CD14-positive monocyte (primary cell): Measurements from ENCODE around the gene RCBTB1. TPM values are rescaled to one million over a fixed set of nuclear protein-coding genes. Genes with fewer than 3 reads are reported as not detected.

ENCODE experiments used
- DNase-seq, 3 donors: peaks; one replicate each; pipeline ENCODE4 v3.0.0-alpha.2; 2011 to 2022
- H2AFZ ChIP-seq: 2 replicates; pipeline ENCODE4 v1.6.0; 2012; ENCODE audit warnings: mild to moderate bottlenecking, low read depth, low read length, inconsistent platforms; ENCODE audit not compliant: insufficient read depth, poor library complexity, severe bottlenecking
- H3K27ac ChIP-seq, 2 donors: 1 replicate in 1 of 2; 2 replicates in 1 of 2; pipeline ENCODE4 v1.5.1; 2012 to 2013; ENCODE audit warnings: low read length in 2 of 2, control low read depth in 1 of 2, inconsistent platforms in 1 of 2, low read depth in 1 of 2, mild to moderate bottlenecking in 1 of 2
- H3K27me3 ChIP-seq, 2 donors: one replicate each; pipeline versions ENCODE4 v1.6.0 to v1.6.1; 2011 to 2013; ENCODE audit warnings: low read length in 2 of 2; ENCODE audit not compliant: control insufficient read depth in 2 of 2, insufficient read depth in 2 of 2
- H3K36me3 ChIP-seq, 2 donors: replicated peaks in 1 of 2; 1 replicate in 1 of 2; 2 replicates in 1 of 2; pipeline versions ENCODE4 v1.5.1 to v1.6.1; 2012 to 2013; ENCODE audit warnings: low read length in 2 of 2, control low read depth in 1 of 2, inconsistent platforms in 1 of 2, mild to moderate bottlenecking in 1 of 2; ENCODE audit not compliant: insufficient read depth in 2 of 2, control insufficient read depth in 1 of 2
- H3K4me1 ChIP-seq, 2 donors: 1 replicate in 1 of 2; 2 replicates in 1 of 2; pipeline versions ENCODE4 v1.5.1 to v1.6.1; 2012 to 2013; ENCODE audit warnings: low read length in 2 of 2, control low read depth in 1 of 2, inconsistent platforms in 1 of 2, mild to moderate bottlenecking in 1 of 2, moderate library complexity in 1 of 2; ENCODE audit not compliant: insufficient read depth in 2 of 2, control insufficient read depth in 1 of 2
- H3K4me2 ChIP-seq: replicated peaks from 2 replicates; pipeline ENCODE3; 2012; ENCODE audit warnings: low read length, moderate library complexity, mild to moderate bottlenecking; ENCODE audit not compliant: poor library complexity, severe bottlenecking; ENCODE audit errors: extremely low read depth
- H3K4me3 ChIP-seq, 3 experiments: fragments of 200-600 bp in 1 of 3; sonication (generic) in 1 of 3; replicated peaks in 1 of 3; 1 replicate in 2 of 3; 2 replicates in 1 of 3; pipeline ENCODE4 v1.5.1; 2011 to 2013; ENCODE audit warnings: low read length in 3 of 3, mild to moderate bottlenecking in 3 of 3, control low read depth in 2 of 3, low read depth in 2 of 3, inconsistent platforms in 1 of 3, moderate library complexity in 1 of 3
- H3K79me2 ChIP-seq: 2 replicates; pipeline ENCODE4 v1.6.0; 2012; ENCODE audit warnings: mild to moderate bottlenecking, control low read depth, inconsistent platforms, low read length, moderate library complexity; ENCODE audit not compliant: insufficient read depth
- H3K9ac ChIP-seq: 2 replicates; pipeline ENCODE4 v1.6.0; 2017; ENCODE audit warnings: low read length, mild to moderate bottlenecking; ENCODE audit not compliant: insufficient read depth, poor library complexity, severe bottlenecking
- H3K9me3 ChIP-seq, 2 donors: replicated peaks in 1 of 2; 1 replicate in 1 of 2; 2 replicates in 1 of 2; pipeline versions ENCODE4 v1.5.1 to v1.6.1; 2012 to 2013; ENCODE audit warnings: low read length in 2 of 2, control low read depth in 1 of 2; ENCODE audit not compliant: control insufficient read depth in 1 of 2, insufficient read depth in 1 of 2
- H4K20me1 ChIP-seq: 2 replicates; pipeline ENCODE4 v1.6.0; 2012; ENCODE audit warnings: mild to moderate bottlenecking, low read length, control low read depth, moderate library complexity; ENCODE audit not compliant: insufficient read depth
- H3K27ac Mint-ChIP-seq, 7 donors: one replicate each; pipeline ENCODE4 v1.8.0; 2020; ENCODE audit warnings: mild to moderate bottlenecking in 7 of 7, mixed read lengths in 7 of 7, moderate library complexity in 6 of 7, inconsistent platforms in 2 of 7
- H3K27me3 Mint-ChIP-seq, 3 donors: one replicate each; pipeline ENCODE4 v1.8.0; 2021 to 2022; ENCODE audit warnings: low read depth in 3 of 3, mild to moderate bottlenecking in 3 of 3, mixed read lengths in 3 of 3, moderate library complexity in 3 of 3, inconsistent platforms in 1 of 3
- H3K36me3 Mint-ChIP-seq, 2 donors: one replicate each; pipeline ENCODE4 v1.8.0; 2020; ENCODE audit warnings: mixed read lengths in 2 of 2, inconsistent platforms in 1 of 2, mild to moderate bottlenecking in 1 of 2
- H3K4me1 Mint-ChIP-seq: one replicate; pipeline ENCODE4 v1.8.0; 2020; ENCODE audit warnings: mild to moderate bottlenecking, mixed read lengths
- H3K4me3 Mint-ChIP-seq, 2 donors: one replicate each; pipeline ENCODE4 v1.8.0; 2020; ENCODE audit warnings: mild to moderate bottlenecking in 2 of 2, mixed read lengths in 2 of 2, moderate library complexity in 1 of 2
- H3K9me3 Mint-ChIP-seq, 7 donors: one replicate each; pipeline ENCODE4 v1.8.0; 2020 to 2022; ENCODE audit warnings: mixed read lengths in 7 of 7, mild to moderate bottlenecking in 6 of 7, moderate library complexity in 6 of 7, inconsistent platforms in 2 of 7
- WGBS: methylation state at CpG from one replicate; pipeline ENCODE4 v1.1.5; 2013; ENCODE audit warnings: missing lambda C conversion rate; ENCODE audit not compliant: insufficient coverage; 5-methylcytosine and 5-hydroxymethylcytosine counted together
- intact Hi-C, 2 donors: fragments of 100-400 bp; cut with micrococcal nuclease; formaldehyde crosslinking; loops; one replicate each; pipeline versions ENCODE4 v1.15.0 to v1.15.1; 2023
- polyA minus RNA-seq: library from RNA; depleted of rRNA, polyadenylated mRNA; stranded (reverse); fragments of >200 nt; gene quantifications from 2 replicates; pipeline ENCODE4 v1.2.3, GENCODE V29; 2012
- polyA plus RNA-seq, 3 donors: library from polyadenylated mRNA; depleted of rRNA in 1 of 3; unstranded in 2 of 3; stranded (reverse) in 1 of 3; fragments of 300-500 nt in 2 of 3; fragments of >200 nt in 1 of 3; fragmentation: Illumina TruSeq in 2 of 3; gene quantifications; 1 replicate in 2 of 3; 2 replicates in 1 of 3; pipeline ENCODE4 v1.2.3, GENCODE V29; 2012 to 2021
- total RNA-seq, 12 experiments: library from RNA in 1 of 12; stranded (reverse) in 1 of 12; fragments of 120-200 nt in 1 of 12; gene quantifications; one replicate each; pipeline ENCODE4 v1.2.4 and lab custom pipeline; 2013 to 2026; ENCODE audit warnings: mixed read lengths in 6 of 12, inconsistent platforms in 1 of 12
- TF ChIP-seq, protein P1 (sequence below): fragments of 200-600 bp; IDR thresholded peaks from one replicate; pipeline ENCODE4 v1.8.0; 2022; ENCODE audit warnings: antibody characterized with exemption, mild to moderate bottlenecking

Gene RCBTB1
- 13.7 TPM for total RNA-seq (2013)
- polyA plus RNA-seq = 10 to 100 TPM in 2 of 3 donors, 1 to 10 TPM in 1; 9.8 to 19.4 (median 13.2) TPM
- polyA minus RNA-seq = 3.0 and 3.6 TPM in 2 replicates
- 6.3 to 54.8 (median 30.0) reads per million in 11 experiments for total RNA-seq (lab: John Stamatoyannopoulos, UW)

DNA sequence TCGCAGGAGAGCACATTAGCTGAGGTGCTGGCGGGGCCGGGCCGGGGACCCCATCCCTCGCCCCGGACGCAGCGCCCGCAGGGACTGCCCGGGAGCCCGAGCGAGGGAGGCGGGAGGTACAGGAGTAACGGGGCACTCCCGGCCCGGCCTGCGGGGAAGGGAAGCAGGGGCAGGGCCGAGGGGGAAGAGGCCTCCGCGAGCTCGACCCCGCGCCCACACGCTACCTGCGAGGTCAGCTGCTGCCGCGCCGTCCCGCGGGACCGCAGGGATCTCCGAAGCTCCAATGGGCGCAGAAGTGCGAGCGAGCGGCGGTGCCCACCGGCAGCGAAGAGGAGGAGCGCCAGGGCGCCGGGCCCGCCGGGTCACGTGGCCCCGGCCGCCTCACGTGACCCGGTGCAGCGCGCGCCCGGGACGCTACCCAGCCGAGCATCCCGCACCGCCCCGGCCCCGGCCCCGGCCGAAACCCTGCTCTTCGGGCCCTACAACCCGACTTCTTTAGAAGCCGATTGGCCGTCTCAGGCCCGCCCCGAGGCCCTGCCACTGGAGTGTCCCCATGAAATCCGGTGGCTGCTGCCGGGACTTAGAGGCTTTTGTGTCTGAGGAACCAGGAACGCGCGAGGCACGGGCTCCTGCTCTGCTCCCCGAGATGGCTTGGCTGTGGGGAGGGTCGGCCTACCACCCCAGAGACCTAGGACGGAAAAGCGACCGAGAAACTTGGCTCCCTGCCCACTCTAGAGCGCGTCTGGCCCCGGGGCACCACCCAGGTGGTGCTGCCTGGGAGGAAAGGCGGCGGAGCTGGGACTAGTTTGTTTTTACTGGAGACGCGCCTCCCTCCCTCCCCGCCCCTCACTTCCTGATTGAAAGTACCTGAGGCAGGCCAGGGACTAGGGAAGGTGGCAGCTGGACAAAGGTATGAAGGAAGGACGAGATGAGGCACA lies at the start of gene RCBTB1:
Gene RCBTB1, minus strand, starts transcription at position 339 of the 938 bp plus-strand sequence. CDS start 18,279 bp downstream, outside the sequence.
- H3K27ac Mint-ChIP-seq = peak within 1 kb of the TSS; percentile 65 to 89 (median 78)
- TF ChIP-seq, protein P1, sequence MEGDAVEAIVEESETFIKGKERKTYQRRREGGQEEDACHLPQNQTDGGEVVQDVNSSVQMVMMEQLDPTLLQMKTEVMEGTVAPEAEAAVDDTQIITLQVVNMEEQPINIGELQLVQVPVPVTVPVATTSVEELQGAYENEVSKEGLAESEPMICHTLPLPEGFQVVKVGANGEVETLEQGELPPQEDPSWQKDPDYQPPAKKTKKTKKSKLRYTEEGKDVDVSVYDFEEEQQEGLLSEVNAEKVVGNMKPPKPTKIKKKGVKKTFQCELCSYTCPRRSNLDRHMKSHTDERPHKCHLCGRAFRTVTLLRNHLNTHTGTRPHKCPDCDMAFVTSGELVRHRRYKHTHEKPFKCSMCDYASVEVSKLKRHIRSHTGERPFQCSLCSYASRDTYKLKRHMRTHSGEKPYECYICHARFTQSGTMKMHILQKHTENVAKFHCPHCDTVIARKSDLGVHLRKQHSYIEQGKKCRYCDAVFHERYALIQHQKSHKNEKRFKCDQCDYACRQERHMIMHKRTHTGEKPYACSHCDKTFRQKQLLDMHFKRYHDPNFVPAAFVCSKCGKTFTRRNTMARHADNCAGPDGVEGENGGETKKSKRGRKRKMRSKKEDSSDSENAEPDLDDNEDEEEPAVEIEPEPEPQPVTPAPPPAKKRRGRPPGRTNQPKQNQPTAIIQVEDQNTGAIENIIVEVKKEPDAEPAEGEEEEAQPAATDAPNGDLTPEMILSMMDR = no peak
- WGBS = under 1% methylated on average over 77 of the region's 87 CpGs
- Histone ChIP-seq H3K27me3 (no peaks in the 10 kb centered on the region), H4K20me1 (no peaks in the 10 kb centered on the region), H3K79me2 (peaks cover 15% of the 10 kb centered on the region), H3K36me3 (peaks cover 0 to 15% of the 10 kb centered on the region in 2 donors), H3K4me1 (peaks cover 17 to 24% of the 10 kb centered on the region in 2 donors), H3K4me2 (peak within 1 kb of the TSS; percentile 94), H3K27ac (peak within 1 kb of the TSS; percentile 61 to 72), H3K9me3 (no peaks in the 10 kb centered on the region), H2AFZ (peak within 1 kb of the TSS; percentile 100), H3K4me3 (peak within 1 kb of the TSS; percentile 64 to 88 (median 81)), H3K9ac (peak within 1 kb of the TSS; percentile 77)
- peak; percentile 40 to 59 (median 40) for DNase-seq
- H3K36me3 Mint-ChIP-seq = peaks cover 17% of the 10 kb centered on the region in 2 donors
- H3K27me3 Mint-ChIP-seq = peaks cover 5 to 11% (median 8%) of the 10 kb centered on the region in 3 donors
- H3K4me3 Mint-ChIP-seq = peak within 1 kb of the TSS; percentile 89 to 98
- intact Hi-C loops = no loop called here
- peaks cover 28% of the 10 kb centered on the region for H3K4me1 Mint-ChIP-seq
- H3K9me3 Mint-ChIP-seq = no peaks in the 10 kb centered on the region

DNA sequence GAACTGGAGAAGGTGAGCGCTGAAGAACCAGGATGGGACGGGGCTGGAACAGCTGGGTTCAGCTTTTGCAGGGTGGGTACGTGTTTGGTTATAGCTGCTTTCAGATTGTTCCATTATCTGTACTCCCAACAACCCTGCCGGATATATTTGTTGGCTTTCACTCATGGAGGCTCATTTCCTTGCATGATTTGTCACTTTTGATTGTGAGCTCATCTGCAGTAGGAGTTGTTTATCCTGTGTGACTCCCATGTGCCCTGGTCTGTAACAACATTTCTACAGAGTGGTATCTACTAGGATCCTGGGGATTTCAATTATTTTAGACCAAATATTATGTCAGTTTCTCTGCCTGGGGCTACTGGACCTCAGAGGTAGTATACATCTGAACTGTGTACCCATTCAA lies 48.4 kb upstream of the RCBTB1 start:
- Histone ChIP-seq H3K4me1 (peaks cover 76 to 81% of the 10 kb centered on the region in 2 donors), H4K20me1 (peaks cover 36% of the 10 kb centered on the region), H3K9ac (no peak overlapping the region), H3K4me3 (no peak overlapping the region), H3K79me2 (peaks cover 81% of the 10 kb centered on the region), H2AFZ (no peak overlapping the region), H3K9me3 (no peaks in the 10 kb centered on the region), H3K27me3 (no peaks in the 10 kb centered on the region), H3K36me3 (peaks cover 5 to 30% of the 10 kb centered on the region in 2 donors), H3K4me2 (no peak overlapping the region), H3K27ac (peak overlapping the region in 1 of 2 donors; percentile 38)
- Mint-ChIP-seq H3K4me1 (peaks cover 81% of the 10 kb centered on the region), H3K4me3 (no peak overlapping the region), H3K27ac (peak overlapping the region in 5 of 7 donors; percentile 50 to 83 (median 80)), H3K27me3 (no peaks in the 10 kb centered on the region), H3K36me3 (peaks cover 37 to 55% of the 10 kb centered on the region in 2 donors), H3K9me3 (no peaks in the 10 kb centered on the region)
- intact Hi-C loops = no loop called here
- WGBS = 100% methylated on average over 1 of the region's 4 CpGs
- TF ChIP-seq, protein P1 = no peak
- no peak for DNase-seq
